HS-27A (cell line): ENCODE measurements around the gene KRTAP1-5.
"Not testable (repeated sequence)": the region's sequence is repeated elsewhere in the genome, so short reads cannot be mapped to it uniquely, and the experiment has no call there.

Experiments
- DNase-seq: peaks from one replicate; pipeline ENCODE4 v3.0.0-alpha.2; 2012; ENCODE audit warnings: low read depth, missing footprints

Gene KRTAP1-5

DNA sequence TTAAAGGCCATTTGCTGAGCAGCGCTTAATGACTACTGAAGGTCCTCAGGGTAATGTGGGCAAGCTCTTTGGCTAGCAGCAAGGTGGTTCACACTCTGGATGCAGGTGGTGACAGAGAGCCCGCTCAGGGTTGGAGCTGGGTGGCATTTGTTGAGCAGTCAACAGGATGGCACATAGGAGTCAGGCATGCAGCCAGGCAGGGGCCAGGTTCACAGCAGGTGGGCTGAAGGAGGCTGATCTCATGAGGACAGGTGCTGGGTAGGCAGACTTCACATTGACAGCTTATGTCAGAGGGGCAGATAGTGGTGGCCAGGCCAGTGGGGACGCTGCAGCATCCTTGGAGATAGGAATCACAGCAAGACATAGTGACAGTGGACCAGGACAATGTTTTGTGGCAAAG lies 22.6 kb downstream of the KRTAP1-5 start:
- DNase-seq, result no peak

DNA sequence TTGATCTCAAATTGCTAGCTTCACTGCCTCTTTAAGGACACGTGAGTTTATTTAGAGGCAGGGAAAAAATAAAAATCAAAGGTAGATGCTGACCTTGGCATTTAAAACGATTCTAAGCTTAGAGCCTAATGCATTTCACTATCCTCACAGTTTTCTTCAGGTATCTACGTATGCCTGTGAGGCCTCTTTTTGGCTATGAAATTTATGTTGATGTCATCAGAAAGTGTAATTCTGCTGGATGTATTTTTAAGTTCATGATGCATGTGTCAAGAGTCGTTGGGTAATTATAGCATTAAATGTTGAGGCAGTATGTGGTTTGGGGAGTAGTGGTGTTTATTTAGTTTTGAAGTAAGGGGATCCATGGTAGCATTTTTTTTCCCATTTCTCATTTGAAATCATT lies 23.1 kb downstream of the KRTAP1-5 start:
- no peak for DNase-seq

DNA sequence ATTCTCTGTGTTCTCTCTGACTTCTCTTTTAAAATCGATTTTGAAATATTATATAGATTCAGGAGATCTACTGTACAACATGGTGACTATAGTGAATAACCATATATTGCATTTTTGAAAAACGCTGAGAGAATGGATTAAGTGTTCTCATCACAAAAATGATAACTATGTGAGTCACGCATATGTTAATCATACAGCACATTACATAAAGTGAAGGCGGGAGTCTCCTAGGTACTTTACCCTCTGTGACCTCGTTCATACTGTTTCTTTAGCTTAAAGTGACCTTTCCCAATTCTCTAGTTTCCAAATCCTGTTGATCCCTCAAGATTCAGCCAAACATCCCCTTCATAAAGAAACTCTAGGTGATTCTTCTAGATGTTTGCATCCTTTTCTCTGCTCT lies 24.2 kb downstream of the KRTAP1-5 start:
- DNase-seq, result no peak

- DNase-seq, result no peak
These were observed 25.2 kb downstream of the KRTAP1-5 start for GRCh38 chr17:41001795-41002194.

DNA sequence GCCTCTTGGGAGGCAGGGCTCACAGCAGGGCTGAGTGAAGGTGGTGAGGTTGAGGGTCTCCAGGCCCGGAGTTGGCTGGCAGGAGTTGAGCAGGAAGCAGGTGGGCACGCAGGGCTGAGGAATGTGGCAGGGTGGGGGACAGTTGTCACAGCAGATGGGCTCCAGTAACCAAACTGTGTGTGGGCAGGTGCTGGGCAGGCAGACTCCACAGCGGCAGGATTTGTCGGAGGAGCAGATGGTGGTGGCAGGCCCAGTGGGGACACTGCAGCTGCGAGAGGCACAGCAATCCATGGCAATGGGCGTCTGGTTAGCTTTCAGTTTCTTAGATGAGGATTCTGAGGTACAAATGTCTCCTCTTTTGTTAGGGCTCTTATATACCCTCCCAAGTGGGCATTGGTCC lies 27.4 kb downstream of the KRTAP1-5 start, which contains the start of gene KRTAP3-2:
TSS of gene KRTAP3-2 (minus strand) at position 344 of the 400 bp plus-strand sequence. CDS start at position 291, 53 bp downstream.
- not testable (repeated sequence) for DNase-seq

DNA sequence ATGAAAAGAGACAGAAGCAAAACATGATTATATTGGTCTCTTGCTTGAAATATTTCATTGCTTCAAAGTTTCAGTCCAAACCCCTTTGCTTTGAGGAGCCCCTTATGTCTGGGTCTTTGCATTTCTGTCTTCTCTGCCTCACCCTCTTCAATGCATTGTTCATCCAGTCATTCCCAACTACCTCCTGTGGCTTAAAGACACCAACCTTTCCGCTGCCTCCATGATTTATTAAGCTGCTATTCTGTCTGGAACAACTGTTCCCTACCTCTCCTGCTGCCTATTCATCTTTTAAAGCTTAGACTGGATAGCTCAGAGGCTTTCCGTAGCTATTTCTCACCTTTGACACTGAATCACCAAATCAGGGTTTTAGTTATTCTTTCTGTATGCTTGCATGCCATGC lies 29.6 kb downstream of the KRTAP1-5 start:
- DNase-seq, result no peak

DNA sequence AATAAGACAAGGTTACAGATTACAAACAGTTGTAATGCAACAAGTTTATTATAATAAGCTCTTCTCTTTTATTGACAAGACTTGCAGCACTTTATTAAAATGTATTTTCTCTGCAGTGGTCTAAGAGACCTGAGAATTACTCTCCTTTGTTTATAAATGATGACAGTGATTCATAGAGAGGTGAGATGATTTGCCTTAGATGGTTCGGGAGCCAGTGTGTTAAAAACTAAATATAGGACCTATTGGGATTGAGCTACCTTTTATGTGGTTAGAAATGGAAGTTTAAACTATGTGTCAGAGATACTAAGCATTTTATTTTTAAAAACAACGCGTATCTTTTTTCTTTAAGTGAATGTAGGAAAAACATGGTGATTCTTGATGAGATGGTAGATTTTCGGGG lies 30.2 kb downstream of the KRTAP1-5 start:
- no peak for DNase-seq

DNA sequence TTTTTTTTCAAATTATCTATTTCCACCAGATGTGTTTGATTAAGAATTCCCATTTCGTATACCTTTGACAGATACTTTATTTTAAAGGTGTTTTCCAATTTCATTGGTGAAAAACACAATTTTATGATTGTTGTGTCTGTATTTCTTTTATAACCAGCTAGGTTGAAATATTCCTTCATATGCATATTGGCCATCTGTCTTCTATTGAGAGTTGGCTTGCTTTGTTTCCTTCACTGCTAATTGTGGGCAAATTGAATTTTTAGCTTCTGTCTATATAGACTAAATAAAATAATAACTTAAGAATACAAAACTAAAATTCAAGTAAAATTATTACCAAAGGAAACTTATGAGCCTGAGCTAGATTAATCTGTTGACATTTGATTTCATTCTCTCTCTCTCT lies 31.9 kb downstream of the KRTAP1-5 start:
- no peak for DNase-seq

DNA sequence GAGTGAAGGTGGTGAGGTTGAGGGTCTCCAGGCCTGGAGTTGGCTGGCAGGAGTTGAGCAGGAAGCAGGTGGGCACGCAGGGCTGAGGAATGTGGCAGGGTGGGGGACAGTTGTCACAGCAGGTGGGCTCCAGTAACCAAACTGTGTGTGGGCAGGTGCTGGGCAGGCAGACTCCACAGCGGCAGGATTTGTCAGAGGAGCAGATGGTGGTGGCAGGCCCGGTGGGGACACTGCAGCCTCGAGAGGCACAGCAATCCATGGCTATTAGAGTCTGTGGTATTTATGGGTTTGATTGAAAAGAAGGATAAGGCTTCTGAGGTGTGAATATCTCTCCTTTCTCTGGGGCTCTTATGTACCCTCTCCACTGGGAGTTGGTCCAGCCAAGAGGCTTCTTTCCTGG lies 33.2 kb downstream of the KRTAP1-5 start, which contains the start of gene KRTAP3-3:
TSS of gene KRTAP3-3 (minus strand) at position 326 of the 400 bp plus-strand sequence. CDS start at position 259, 67 bp downstream.
- DNase-seq, result no peak

GRCh38 chr17:40993084-40993483 lies 33.9 kb downstream of the KRTAP1-5 start:
- DNase-seq, result no peak

GRCh38 chr17:40992666-40993065 lies 34.3 kb downstream of the KRTAP1-5 start:
- no peak for DNase-seq

DNA sequence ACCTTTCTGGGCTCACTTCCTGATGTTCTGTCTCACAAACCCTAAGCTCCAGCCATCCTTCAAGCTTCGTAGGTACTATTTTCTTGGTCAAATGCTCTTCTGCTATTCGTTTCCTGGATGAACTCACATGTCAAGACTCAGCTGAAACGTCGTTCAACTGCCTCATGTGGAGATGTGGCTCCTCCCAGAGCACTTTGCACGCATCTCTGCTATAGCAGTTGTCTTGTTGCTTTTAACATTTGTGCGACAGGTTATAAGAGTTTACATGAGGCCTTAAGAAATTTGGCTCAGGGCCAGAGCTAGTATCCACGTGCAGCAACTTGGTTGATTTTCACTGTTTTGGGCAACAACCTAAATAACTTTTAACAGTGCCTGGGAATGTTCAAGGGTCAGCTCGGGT lies 40.1 kb downstream of the KRTAP1-5 start:
- DNase-seq, result no peak

DNA sequence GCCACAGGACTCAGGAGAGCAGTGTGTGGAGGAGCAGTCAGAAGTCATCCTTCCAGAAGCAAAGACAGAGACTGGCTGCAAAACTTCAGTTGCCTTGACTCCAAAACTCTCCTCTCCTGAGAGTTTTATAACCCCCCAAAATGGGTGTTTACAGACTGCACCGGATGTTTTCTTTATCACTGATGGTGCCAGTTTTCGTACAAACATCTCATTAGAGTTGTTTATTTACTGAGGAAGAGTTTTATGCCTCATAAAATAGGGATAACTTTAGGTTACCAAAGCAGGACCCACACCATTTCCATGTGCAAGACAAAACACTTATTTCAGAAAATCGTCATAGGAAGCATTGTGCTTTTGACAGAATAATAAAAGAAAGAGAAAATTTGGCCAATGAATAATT lies 42.8 kb downstream of the KRTAP1-5 start, which contains the start of gene KRT40:
TSS of gene KRT40 (minus strand) at position 101 of the 400 bp plus-strand sequence. CDS start at position 48, 53 bp downstream.
- no peak for DNase-seq

DNA sequence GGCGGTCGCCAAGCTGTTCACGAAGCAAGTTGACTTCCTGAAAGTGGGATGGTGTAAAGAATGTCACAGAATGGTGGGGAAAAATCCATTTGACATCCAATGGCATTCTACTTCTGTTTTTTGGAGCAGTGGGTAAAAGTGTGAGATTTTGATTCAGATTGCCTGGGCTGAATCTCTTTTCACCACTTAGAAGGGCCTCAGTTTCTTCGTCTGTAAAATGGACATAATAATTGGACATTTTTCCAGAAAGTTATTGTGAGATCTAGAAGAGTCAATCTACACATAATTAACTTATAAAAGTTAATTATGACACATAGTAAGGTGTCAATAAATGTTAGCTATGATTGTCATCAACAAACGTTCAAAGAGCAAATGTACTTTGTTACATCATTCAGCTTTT lies 45.9 kb downstream of the KRTAP1-5 start:
- DNase-seq, result no peak

- no peak for DNase-seq
These were observed 46.4 kb downstream of the KRTAP1-5 start for GRCh38 chr17:40980596-40980995.

GRCh38 chr17:40980117-40980516 lies 46.9 kb downstream of the KRTAP1-5 start:
- DNase-seq, result no peak

GRCh38 chr17:40978575-40979151 lies 48.3 kb downstream of the KRTAP1-5 start:
- DNase-seq, result no peak
